GM10266 (cell line): Measurements from ENCODE around the gene ABL1.
"Not testable (repeated sequence)": the region's sequence is repeated elsewhere in the genome, so short reads cannot be mapped to it uniquely, and the experiment has no call there.

Source experiments
- DNase-seq: peaks from one replicate; pipeline ENCODE4 v3.0.0; 2012; ENCODE audit errors: extremely low spot score
- TF ChIP-seq, protein P1 (sequence below): IDR thresholded peaks from 2 replicates; pipeline ENCODE4 v1.5.1; 2012; ENCODE audit warnings: mild to moderate bottlenecking, low read depth; ENCODE audit not compliant: control insufficient read depth, insufficient read depth; ENCODE audit errors: missing control alignments

Gene ABL1

DNA sequence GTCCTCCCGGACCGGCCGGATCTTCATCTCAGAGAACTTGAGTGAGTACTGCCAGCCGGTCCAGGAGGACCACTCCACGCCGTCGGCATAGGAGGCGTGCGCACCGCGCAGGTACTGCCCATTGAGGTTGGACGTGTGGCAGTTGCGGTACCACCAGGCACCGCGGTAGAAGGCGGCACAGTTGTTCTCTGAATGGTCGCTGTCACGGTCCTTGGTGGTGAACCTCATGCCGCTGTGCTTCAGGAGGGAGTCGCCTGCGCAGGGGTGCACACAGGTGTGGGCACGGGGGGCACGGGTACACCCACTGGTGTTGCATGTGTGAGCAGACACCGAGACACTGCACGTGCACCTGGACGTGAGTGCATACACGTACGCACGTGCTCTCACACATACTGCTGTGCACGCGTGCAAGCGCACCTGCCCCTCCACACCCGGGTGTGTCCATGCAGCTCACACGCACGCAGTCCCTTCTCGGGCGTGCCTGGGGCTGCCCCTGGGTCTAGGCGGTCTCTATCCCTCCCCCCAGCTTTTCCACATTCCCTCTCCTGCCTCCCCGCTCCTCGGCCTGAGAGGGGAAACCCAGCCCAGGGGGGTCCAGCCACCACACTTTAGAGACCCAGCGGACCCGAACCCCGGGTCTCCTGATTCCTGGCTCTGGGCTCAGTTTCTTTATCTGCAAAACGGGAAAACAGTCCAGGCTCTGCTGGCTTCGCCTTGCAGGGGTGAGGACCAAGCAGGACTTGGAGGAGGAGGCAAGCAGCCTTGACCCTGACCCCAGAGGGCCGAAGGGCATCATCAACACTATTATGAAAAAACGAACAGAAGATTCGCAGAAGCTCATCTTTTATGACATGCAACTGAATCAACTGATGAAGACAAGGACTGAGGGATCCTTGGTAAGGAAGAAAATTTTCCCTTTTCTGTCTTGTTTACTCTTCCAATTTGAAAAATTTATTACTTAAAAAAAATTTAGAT lies 69.3 kb downstream of the ABL1 start:
- TF ChIP-seq, protein P1, sequence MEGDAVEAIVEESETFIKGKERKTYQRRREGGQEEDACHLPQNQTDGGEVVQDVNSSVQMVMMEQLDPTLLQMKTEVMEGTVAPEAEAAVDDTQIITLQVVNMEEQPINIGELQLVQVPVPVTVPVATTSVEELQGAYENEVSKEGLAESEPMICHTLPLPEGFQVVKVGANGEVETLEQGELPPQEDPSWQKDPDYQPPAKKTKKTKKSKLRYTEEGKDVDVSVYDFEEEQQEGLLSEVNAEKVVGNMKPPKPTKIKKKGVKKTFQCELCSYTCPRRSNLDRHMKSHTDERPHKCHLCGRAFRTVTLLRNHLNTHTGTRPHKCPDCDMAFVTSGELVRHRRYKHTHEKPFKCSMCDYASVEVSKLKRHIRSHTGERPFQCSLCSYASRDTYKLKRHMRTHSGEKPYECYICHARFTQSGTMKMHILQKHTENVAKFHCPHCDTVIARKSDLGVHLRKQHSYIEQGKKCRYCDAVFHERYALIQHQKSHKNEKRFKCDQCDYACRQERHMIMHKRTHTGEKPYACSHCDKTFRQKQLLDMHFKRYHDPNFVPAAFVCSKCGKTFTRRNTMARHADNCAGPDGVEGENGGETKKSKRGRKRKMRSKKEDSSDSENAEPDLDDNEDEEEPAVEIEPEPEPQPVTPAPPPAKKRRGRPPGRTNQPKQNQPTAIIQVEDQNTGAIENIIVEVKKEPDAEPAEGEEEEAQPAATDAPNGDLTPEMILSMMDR: no peak
- no peak for DNase-seq

DNA sequence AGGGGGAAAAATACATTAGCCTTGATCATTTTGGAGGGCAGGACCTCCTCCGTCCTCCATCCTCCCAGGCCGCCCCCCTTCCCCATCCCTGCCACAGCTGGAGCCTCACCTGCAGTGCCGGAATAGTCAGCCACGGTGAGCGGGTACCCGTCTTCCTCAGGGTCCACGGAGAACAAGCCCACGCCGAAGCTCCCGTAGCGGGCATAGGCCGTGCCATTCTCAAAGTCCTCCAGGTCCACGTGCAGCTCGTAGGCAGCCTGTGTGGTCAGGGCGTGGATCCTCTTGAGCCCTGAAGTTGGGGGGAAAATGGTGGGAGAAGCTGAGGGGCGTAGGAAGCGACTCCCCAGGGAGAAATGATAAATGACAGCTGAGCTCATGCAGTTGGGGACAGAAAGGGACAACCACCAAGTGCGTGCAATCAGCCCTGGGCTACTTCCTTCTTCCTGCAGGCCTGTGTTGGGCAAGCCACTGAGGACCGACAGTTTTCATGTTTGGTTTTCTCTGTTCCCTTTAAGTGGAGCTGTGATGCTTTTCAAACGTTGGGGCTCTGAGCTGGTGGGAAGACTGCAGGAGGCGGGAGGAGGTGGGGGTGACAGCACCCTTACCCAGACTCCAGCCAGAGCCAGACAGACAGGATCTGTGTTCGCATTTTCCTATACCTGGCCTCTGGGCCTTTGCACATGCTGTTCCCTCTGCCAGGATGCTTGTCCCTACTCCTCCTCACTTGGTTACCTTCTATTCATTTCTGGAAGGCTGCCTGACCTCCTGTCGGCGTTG lies 70.3 kb downstream of the ABL1 start:
- TF ChIP-seq, protein P1: no peak
- no peak for DNase-seq

DNA sequence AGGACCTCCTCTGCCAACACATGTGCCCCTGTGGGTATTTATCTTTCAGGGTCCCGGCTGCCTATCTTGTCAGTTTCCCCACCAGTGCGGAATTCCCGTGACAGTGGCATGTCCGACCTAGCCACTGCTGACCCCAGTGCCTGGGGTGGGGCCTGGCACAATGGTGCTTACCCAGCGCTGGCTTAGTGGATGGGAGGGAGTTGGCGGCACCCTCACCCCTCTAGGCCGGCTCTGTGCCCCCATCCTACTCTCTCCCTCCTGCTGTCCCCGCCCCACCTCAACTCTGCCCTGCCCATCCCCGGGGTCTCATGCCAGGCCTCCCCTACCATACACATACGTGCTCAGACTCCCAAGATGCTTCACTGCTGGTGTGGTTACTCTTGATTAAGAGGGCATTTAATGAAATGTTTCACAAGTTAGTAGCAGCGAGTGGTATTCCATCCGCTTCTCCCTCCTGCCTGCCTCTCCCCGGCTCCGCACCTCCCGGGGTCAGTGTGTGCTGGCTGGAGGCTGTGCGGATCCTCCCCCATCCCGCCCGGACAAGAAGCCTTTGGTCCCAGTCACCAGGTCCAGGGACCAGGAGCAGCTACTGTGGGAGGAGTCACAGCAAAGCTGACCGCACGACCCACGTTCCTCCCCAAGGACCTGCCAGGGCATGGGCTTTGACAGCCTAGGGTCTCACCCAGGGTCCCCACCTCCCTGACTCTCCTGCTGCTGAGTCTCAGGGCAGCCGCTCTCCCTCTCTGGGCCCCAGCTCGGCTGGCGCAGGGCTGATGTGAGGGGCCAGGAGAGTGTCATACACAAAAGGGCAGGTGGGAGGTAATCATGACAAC lies 71.1 kb downstream of the ABL1 start:
- no peak for DNase-seq
- TF ChIP-seq, protein P1: no peak

DNA sequence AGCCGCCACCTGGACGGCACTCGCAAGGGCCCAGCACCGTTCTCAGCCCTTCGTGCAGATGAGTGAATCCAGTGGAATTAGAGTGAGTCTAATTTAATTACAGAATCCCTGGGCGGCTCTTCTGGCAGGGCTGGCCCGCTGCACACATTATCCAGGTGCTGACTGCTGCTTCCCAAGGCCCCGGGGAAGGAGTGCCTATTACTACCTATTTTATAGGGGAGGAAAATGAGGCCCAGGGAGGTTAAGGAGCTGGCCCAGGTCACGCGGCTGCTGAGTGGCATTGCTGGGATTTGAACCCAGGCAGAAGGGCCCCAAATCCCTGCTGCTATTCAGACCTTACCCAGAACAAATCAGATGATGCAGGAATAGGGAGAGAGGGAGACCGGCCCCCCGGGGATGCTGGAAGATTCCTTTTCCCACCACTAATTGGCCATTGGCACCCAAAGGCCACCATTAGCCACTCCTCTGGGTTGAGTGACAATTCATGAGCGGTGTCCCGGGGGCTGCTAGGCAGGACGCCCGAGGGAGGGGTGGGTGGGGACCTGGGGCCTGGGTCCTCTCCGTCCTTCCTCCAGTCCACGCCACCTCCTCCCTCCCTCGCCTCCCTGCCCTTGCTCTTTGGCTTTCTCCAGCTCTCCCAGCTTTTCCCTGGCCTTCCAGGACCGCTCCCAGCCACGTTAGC lies 71.8 kb downstream of the ABL1 start:
- no peak for DNase-seq
- TF ChIP-seq, protein P1: no peak

DNA sequence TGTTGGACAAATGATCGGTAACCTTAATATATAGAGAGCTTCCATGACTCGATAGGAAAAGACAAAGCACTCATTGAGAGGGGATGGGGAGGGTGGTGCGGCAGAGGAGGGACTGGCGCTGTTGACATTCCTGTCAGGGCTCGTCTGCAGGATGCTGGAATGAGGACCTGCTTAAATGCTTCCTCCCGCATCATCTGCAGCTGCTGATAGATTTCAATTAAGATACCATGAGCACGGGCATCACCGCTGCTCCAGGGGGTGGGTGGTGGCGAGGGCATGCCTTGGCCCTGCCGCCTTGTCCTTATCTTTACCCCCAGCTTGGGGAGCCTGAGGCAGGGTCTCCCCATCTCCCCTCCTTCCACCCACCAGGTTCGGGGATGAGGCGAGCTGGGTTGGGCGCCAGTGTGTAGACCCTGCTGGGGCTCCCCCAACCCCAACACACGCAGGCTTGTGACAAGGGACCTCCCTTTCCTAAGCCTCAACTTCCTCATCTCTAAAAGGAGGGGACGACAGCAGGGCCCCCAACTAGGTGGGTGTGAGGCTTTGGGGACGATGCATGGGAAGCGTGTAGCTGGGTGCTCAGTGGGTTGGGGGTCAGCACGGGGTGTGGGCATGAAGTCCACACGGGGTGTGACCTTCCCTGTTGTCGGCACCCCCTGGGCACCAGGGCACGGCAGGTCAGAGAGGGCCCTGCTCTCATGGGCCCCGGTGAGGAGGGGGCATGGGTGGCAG lies 73.3 kb downstream of the ABL1 start:
- TF ChIP-seq, protein P1: no peak
- DNase-seq: no peak

DNA sequence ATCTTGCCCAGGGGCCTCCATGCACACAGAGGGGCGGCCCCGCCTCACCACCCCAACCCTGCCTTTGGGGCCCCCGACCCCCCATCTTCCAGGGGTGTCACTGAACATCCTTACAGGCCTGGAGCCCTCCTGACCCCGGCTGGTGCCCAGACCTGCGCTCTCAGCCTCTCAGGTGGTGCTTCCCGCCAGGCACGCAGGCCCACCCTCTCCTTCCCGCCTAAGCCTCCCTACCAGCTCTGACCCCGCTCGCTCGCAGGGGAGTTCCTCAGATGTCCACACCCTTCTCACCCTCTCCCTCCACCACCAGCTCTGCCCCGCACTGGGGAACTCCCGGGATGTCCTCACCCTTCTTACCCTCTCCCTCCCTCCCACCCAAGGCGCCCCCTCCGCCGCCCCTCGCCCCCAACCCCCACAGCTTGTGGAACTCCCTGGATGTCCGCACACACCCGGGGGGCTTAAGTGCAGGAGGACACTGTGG lies 73.9 kb downstream of the ABL1 start:
- DNase-seq: no peak
- TF ChIP-seq, protein P1: no peak

DNA sequence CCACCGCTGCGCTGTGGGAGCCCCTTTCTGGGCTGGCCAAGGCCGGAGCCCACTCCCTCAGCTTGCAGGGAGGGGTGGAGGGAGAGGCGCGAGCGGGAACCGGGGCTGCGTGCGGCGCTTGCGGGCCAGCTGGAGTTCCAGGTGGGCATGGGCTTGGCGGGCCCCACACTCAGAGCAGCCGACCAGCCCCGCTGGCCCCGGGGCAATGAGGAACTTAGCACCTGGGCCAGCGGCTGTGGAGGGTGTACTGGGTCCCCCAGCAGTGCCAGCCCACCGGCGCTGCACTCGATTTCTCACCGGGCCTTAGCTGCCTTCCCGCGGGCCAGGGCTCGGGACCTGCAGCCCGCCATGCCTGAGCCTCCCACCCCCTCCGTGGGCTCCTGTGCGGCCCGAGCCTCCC lies 75.0 kb downstream of the ABL1 start:
- DNase-seq: not testable (repeated sequence)

DNA sequence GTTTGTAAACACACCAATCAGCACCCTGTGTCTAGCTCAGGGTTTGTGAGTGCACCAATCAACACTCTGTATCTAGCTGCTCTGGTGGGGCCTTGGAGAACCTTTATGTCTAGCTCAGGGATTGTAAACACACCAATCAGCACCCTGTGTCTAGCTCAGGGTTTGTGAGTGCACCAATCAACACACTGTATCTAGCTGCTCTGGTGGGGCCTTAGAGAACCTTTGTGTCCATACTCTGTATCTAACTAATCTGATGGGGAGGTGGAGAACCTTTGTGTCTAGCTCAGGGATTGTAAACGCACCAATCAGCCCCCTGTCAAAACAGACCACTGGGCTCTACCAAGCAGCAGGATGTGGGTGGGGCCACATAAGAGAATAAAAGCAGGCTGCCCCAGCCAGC lies 75.6 kb downstream of the ABL1 start:
- DNase-seq: not testable (repeated sequence)
